Activated CD8-positive, alpha-beta T cell treated with anti-CD3 and anti-CD28 coated beads for 36 hours (primary cell): ENCODE data around the gene NEDD4L. TPM values are rescaled to one million over a fixed set of nuclear protein-coding genes. Genes with fewer than 3 reads are reported as not detected.

ENCODE experiments used
- ATAC-seq: fragments of 200-7000 bp; cut with Tn5 transposase; one replicate; pipeline ENCODE4 v1.10.0; 2021; ENCODE audit warnings: mild to moderate bottlenecking, moderate library complexity
- CTCF ChIA-PET: fragments of 350-600 bp; sonication (Branson Sonifier 250); formaldehyde crosslinking; loops from one replicate; lab custom pipeline; 2021; ENCODE audit warnings: antibody characterized with exemption; lab: Charles Lee
- POLR2A ChIA-PET: fragments of 350-600 bp; sonication (Branson Sonifier 250); formaldehyde crosslinking; loops from one replicate; lab custom pipeline; 2021; ENCODE audit warnings: antibody characterized with exemption; lab: Charles Lee
- DNase-seq: peaks from one replicate; pipeline ENCODE4 v3.0.0-alpha.2; 2020
- H3K27ac Mint-ChIP-seq: one replicate; pipeline ENCODE4 v1.8.0; 2021; ENCODE audit warnings: mild to moderate bottlenecking, mixed read lengths
- H3K27me3 Mint-ChIP-seq: one replicate; pipeline ENCODE4 v1.8.0; 2021; ENCODE audit warnings: mixed read lengths
- H3K36me3 Mint-ChIP-seq: one replicate; pipeline ENCODE4 v1.8.0; 2021; ENCODE audit warnings: low read depth, mixed read lengths
- H3K4me1 Mint-ChIP-seq: one replicate; pipeline ENCODE4 v1.8.0; 2021; ENCODE audit warnings: low read depth, mixed read lengths
- H3K4me3 Mint-ChIP-seq: one replicate; pipeline ENCODE4 v1.8.0; 2021; ENCODE audit warnings: mild to moderate bottlenecking, moderate library complexity, mixed read lengths
- H3K9me3 Mint-ChIP-seq: one replicate; pipeline ENCODE4 v1.8.0; 2021; ENCODE audit warnings: mixed read lengths
- CTCF ChIP-seq: fragments of 200-600 bp; IDR thresholded peaks from one replicate; pipeline ENCODE4 v1.8.0; 2022; ENCODE audit warnings: antibody characterized with exemption, mild to moderate bottlenecking
- intact Hi-C: fragments of 100-400 bp; cut with micrococcal nuclease; formaldehyde crosslinking; loops from one replicate; pipeline ENCODE4 v1.10.0; 2022
- total RNA-seq, 2 experiments: library from RNA; stranded (reverse); gene quantifications; one replicate each; pipeline ENCODE4 v1.2.3, GENCODE V29; 2021

The NEDD4L gene
- total RNA-seq, 2 experiments from 2014 or later, result 7.5 to 8.5 TPM

DNA sequence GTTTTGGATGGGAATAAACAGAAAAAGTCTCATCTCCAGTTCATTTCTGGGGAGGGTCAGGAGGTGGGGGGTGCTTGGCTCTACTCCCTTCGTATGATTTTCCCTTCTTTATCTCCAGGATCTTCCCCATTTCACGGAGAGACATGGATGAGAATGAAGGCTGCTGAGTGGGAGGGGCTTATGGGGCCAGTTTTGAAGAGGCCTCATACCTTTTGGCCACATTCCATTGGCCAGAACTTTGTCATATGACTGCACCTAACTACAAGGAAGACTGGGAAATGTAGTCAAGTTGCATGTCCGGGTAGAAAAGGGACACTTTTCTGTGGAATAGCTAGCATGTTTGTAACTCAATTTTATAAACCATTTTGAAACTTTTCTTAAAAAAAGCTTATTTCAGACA, 117.6 kb downstream of the NEDD4L start:
- CTCF ChIA-PET, result interaction anchor here (2.9 kb wide), 1 partner anchor 19 kb away, joined by 13 read pairs; no protein-coding TSS in a partner anchor
- Mint-ChIP-seq H3K27me3 (peaks cover 8% of the 10 kb centered on the region), H3K4me1 (no peaks in the 10 kb centered on the region), H3K27ac (no peak overlapping the region), H3K9me3 (no peaks in the 10 kb centered on the region), H3K4me3 (no peak overlapping the region), H3K36me3 (no peaks in the 10 kb centered on the region)
- no peak for ATAC-seq
- TF ChIP-seq CTCF, result no peak
- DNase-seq, result no peak
- POLR2A ChIA-PET, result interaction anchor here (0.8 kb wide), 1 partner anchor 57 kb away, joined by 3 read pairs; no protein-coding TSS in a partner anchor
- intact Hi-C loops, result no loop called here

- CTCF ChIA-PET, result interaction anchor here (2.9 kb wide), 1 partner anchor 19 kb away, joined by 13 read pairs; no protein-coding TSS in a partner anchor
- Mint-ChIP-seq H3K36me3 (no peaks in the 10 kb centered on the region), H3K9me3 (no peaks in the 10 kb centered on the region), H3K4me1 (no peaks in the 10 kb centered on the region), H3K27ac (no peak overlapping the region), H3K4me3 (no peak overlapping the region), H3K27me3 (peaks cover 8% of the 10 kb centered on the region)
- intact Hi-C loops, result no loop called here
- POLR2A ChIA-PET, result interaction anchor here (0.8 kb wide), 1 partner anchor 57 kb away, joined by 3 read pairs; no protein-coding TSS in a partner anchor
- DNase-seq (no peak), ATAC-seq (no peak)
- no peak for TF ChIP-seq CTCF
Measured at GRCh38 chr18:58162127-58162526, 118.1 kb downstream of the NEDD4L start.

GRCh38 chr18:58163004-58163590, 119.1 kb downstream of the NEDD4L start:
- H3K4me1 Mint-ChIP-seq, result no peaks in the 10 kb centered on the region
- H3K36me3 Mint-ChIP-seq, result no peaks in the 10 kb centered on the region
- H3K27ac Mint-ChIP-seq, result no peak overlapping the region
- no peak overlapping the region for H3K4me3 Mint-ChIP-seq
- POLR2A ChIA-PET, result no interaction called here
- ATAC-seq (no peak), DNase-seq (no peak)
- intact Hi-C loops, result no loop called here
- H3K27me3 Mint-ChIP-seq, result peaks cover 8% of the 10 kb centered on the region
- no peaks in the 10 kb centered on the region for H3K9me3 Mint-ChIP-seq
- TF ChIP-seq CTCF, result no peak
- CTCF ChIA-PET, result interaction anchor here (2.9 kb wide), 1 partner anchor 18 kb away, joined by 13 read pairs; no protein-coding TSS in a partner anchor

- ATAC-seq (no peak), DNase-seq (no peak)
- Mint-ChIP-seq H3K4me3 (no peak overlapping the region), H3K4me1 (no peaks in the 10 kb centered on the region), H3K9me3 (no peaks in the 10 kb centered on the region), H3K36me3 (no peaks in the 10 kb centered on the region), H3K27ac (no peak overlapping the region), H3K27me3 (no peaks in the 10 kb centered on the region)
- ChIA-PET CTCF (interaction anchor here (1.6 kb wide), 1 partner anchor 15 kb away, joined by 6 read pairs; no protein-coding TSS in a partner anchor), POLR2A (no interaction called here)
- no peak for TF ChIP-seq CTCF
- intact Hi-C loops, result no loop called here
Measured at GRCh38 chr18:58166278-58166844, 122.3 kb downstream of the NEDD4L start.

DNA sequence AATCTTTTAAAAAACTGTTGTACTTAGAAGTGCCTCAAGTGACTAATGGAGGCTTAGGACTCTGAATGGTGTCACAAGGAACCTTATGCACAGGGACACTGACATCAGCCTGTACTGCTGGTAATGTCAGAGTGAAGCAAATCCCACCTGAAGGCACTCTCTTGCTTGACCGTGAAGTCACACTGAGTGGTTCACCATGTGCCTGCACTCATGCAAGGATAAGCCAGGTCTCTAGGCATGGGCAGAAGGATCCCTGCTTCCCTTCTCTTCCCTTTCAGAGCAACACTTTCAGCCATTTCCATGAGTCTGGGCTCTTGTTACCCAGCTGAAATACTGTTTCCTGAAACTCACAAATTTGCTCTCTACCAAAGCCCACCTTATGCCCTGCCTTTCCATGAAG, 123.0 kb downstream of the NEDD4L start:
- Mint-ChIP-seq H3K27ac (no peak overlapping the region), H3K4me1 (no peaks in the 10 kb centered on the region), H3K4me3 (no peak overlapping the region), H3K36me3 (no peaks in the 10 kb centered on the region), H3K27me3 (no peaks in the 10 kb centered on the region), H3K9me3 (no peaks in the 10 kb centered on the region)
- ATAC-seq (no peak), DNase-seq (no peak)
- CTCF ChIA-PET, result no interaction called here
- intact Hi-C loops, result no loop called here
- no peak for TF ChIP-seq CTCF
- POLR2A ChIA-PET, result no interaction called here
